ENCODE measurements around the gene TMTC1. TPM values are rescaled to one million over a fixed set of nuclear protein-coding genes. Genes with fewer than 3 reads are reported as not detected.

Gene TMTC1
- total and polyA plus RNA-seq, 2 experiments from 2014 or later: 4.8 to 24.3 TPM

DNA sequence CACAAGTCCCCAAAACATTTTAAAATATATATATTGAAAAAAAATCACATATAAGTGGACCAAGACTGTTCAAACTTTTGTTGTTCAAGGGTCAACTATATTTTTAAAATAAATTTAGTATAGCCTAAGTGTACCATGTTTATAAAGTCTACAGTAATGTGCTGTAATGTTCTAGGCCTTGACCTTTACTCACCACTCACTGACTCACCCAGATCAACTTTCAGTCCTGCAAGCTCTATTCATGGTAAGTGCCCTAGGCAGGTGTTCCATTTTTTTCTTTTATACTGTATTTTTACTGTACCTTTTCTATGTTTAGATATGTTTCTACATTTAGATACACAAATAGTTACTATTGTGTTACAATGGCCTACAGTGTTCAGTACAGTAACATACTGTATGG lies 23.4 kb upstream of the TMTC1 start (continued):
- TF ChIP-seq ZNF114 (CRISPR knock-in tag; IDR thresholded peaks at IDR 0.05) (no peak), ZNF331 (CRISPR knock-in tag; IDR thresholded peaks at IDR 0.05; ENCODE audit: low read depth) (no peak), STAT1 (IDR thresholded peaks at IDR 0.05; ENCODE audit: unreplicated experiment) (no peak), EZH2phosphoT487 (IDR thresholded peaks at IDR 0.05; ENCODE audit: unreplicated experiment) (no peak), NANOG (IDR thresholded peaks at IDR 0.05; ENCODE audit: borderline replicate concordance) (no peak)

DNA sequence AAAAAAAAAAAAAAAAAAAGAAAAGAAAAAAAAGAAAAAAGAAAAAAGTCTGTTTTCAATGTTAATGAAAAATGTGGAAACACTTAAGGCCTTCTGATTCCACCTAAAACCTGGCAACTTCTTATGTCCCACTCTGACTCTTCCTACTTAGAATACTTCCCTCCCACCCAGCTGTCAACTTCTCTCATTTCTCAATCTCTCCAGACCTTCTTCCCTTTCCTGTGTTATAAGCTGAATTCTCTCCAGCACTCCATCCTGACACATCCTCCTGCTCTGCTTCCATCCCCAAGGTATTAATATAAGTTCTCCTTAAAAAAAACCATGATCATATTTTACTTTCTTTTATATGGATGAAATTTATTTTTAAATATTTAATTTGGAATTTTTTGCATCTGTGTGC lies 20.3 kb upstream of the TMTC1 start:
- Mint-ChIP-seq H3K27me3 (ENCODE audit: insufficient read depth, low read depth, poor library complexity) (peaks cover 3% of the 10 kb centered on the region), H3K36me3 (ENCODE audit: low read depth) (peaks cover 23% of the 10 kb centered on the region), H3K9me3 (peaks cover 34% of the 10 kb centered on the region), H3K4me3 (no peak overlapping the region), H3K27ac (no peak overlapping the region), H3K4me1 (peaks cover 5% of the 10 kb centered on the region)
- Histone ChIP-seq H2AFZ (no peak overlapping the region), H3K27ac (ENCODE audit: low read depth) (no peak overlapping the region), H3K4me1 (ENCODE audit: insufficient read depth) (no peaks in the 10 kb centered on the region), H3K4me2 (no peak overlapping the region), H3K4me3 (no peak overlapping the region), H3K9me2 (ENCODE audit: insufficient read depth) (no peaks in the 10 kb centered on the region), H4K20me1 (replicated peaks; ENCODE audit: insufficient read depth) (no peaks in the 10 kb centered on the region), H3F3A (replicated peaks; ENCODE audit: low read depth) (no peaks in the 10 kb centered on the region), H3K27me3 (ENCODE audit: insufficient read depth) (no peaks in the 10 kb centered on the region), H3K36me3 (ENCODE audit: insufficient read depth) (peaks cover 1% of the 10 kb centered on the region; the same call in 1 of the 2 replicates), H3K79me2 (replicated peaks; ENCODE audit: insufficient read depth) (no peaks in the 10 kb centered on the region)
- ATAC-seq (no peak), DNase-seq (ENCODE audit: low spot score) (no peak)
- TF ChIP-seq ZNF462 (CRISPR knock-in tag; IDR thresholded peaks at IDR 0.05) (no peak), POLR2AphosphoS5 (IDR thresholded peaks at IDR 0.05; ENCODE audit: low read depth) (no peak), NANOG (IDR thresholded peaks at IDR 0.05; ENCODE audit: borderline replicate concordance) (no peak), STAT1 (IDR thresholded peaks at IDR 0.05; ENCODE audit: unreplicated experiment) (no peak), ZNF331 (CRISPR knock-in tag; IDR thresholded peaks at IDR 0.05; ENCODE audit: low read depth) (no peak), EZH2 (IDR thresholded peaks at IDR 0.05; ENCODE audit: low read depth, unreplicated experiment) (no peak)
